Measurements from ENCODE around the gene GRID2.

Gene GRID2

GRCh38 chr4:93127489-93127888 lies 823.7 kb downstream of the GRID2 start:
- DNase-seq = no peak

DNA sequence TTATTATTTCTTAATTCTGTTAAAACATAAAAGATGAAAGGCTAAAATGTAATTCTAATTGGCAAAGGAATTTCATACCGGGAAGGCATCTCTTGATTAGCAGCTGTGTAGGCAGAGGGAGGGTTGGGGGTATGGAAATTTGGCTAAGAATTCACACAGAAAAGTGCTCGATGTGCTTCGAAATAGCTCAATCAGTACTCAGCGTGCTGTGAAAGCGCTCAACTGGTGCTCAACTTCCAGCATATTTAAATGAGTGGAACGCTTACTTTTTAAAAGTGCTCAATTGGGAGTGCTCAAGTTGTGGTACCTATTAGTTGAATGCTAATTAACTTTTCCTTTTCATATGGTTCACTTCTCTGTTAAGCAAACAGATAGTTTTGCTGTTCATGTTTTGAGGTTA lies 828.9 kb downstream of the GRID2 start:
- no peak for DNase-seq

GRCh38 chr4:93139118-93139517 lies 835.4 kb downstream of the GRID2 start:
- no peak for DNase-seq

DNA sequence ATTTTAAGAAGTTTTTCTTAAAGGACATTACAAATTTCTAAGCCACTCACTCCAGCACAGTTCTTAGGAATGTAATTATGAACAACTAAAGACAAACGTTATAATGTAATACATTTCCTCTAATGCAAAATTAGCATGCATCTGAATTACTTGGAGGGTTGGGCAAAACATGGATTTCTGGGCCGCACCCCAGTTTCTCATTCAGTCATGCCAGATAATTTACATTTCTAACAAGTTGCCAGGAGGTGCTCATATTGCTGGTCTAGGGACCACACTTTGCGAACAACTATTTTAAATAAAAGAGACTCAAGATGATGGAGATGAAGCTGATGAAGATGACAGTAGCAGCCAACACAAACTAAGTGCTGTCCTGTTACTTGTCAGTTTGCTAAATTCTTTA lies 840.1 kb downstream of the GRID2 start:
- DNase-seq = no peak

GRCh38 chr4:93144644-93145043 lies 840.9 kb downstream of the GRID2 start:
- DNase-seq = no peak

GRCh38 chr4:93147524-93148212 lies 843.9 kb downstream of the GRID2 start:
- DNase-seq = no peak

- DNase-seq = no peak
Measured at GRCh38 chr4:93152491-93152890, 848.7 kb downstream of the GRID2 start.

DNA sequence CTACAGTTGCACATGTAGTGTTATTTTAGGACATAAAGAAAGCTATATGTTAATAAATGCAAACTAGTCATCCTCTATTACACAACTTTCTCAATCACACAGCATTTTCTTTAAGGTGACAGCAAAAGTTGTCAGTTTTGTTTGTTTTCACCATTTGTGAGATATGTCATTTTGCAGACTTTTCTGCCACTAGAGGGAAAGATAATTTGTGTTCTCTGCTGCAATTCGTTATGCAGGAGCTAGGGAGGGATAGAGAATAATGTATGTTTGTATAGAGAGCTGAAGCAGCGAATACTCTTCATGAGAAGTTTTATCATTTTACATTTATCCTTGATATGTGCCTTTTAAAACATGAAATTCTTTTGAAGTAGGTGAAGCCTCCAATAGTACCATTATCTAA lies 854.2 kb downstream of the GRID2 start:
- no peak for DNase-seq

GRCh38 chr4:93168053-93168452 lies 864.3 kb downstream of the GRID2 start:
- DNase-seq = no peak

- DNase-seq = no peak
Measured at GRCh38 chr4:93169966-93170365, 866.2 kb downstream of the GRID2 start.

- no peak for DNase-seq
Measured at GRCh38 chr4:93174598-93174997, 870.8 kb downstream of the GRID2 start.

- no peak for DNase-seq
Measured at GRCh38 chr4:93178279-93178678, 874.5 kb downstream of the GRID2 start.

GRCh38 chr4:93179044-93179443 lies 875.3 kb downstream of the GRID2 start:
- no peak for DNase-seq

DNA sequence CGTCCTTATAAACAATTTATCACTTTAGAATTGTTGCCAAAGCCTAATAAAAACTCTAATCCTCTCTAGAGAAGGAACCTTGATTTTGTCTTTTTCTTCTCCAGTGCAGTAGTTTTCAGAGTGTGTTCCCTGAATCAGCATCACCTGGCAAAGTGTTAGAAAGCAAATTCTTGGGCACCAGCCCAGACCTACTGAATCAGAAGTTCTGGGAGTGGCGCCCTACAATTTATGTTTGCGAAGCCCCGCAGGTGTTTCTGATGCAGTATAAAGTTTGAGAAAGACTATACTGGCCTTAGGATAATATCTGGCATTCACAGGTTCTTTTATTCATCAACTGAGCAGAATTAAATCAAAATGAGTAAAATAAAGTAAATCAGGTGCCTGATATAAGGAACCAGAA lies 879.0 kb downstream of the GRID2 start:
- DNase-seq = no peak

DNA sequence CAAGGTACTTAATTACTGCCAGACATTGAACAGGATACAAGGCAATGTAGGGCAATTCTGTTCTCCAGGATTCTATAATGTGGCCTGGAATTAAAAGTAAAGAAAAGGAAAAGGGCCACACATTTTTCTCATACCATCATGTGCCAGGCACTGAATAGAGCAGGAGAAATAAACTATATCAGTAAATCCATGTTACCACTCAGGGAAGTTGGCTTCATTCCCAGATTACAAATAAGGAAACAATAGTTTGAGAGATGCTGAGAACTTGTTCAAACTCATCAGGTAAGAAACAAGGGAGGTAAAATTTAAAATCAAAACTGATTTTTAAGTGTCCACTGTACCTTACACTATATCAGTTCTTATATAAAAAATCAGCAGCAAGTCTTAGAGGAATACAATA lies 879.8 kb downstream of the GRID2 start:
- DNase-seq = no peak

DNA sequence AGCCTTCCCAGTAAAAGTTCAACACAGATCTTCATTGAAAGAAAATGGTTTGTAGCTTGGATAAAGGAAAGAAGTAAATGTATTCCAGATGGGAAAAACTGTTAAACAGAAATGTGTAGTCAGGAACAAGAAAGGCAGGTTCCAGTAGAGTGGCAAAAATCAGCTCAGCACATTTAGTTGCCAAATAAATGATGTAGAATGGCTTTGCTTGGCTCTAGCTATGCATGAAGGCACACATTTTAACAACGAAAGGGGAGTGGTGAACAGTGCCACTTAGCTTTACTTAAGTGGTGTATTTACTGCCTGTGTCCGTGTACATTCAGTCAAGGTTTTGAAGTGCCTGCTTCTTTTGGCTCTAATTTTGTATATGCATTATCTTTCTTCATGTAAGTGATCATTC lies 880.3 kb downstream of the GRID2 start:
- no peak for DNase-seq

- no peak for DNase-seq
Measured at GRCh38 chr4:93186846-93187245, 883.1 kb downstream of the GRID2 start.

GRCh38 chr4:93187466-93187865 lies 883.7 kb downstream of the GRID2 start:
- no peak for DNase-seq

- DNase-seq = no peak
Measured at GRCh38 chr4:93187892-93188291, 884.1 kb downstream of the GRID2 start.

- DNase-seq = no peak
Measured at GRCh38 chr4:93199492-93199891, 895.7 kb downstream of the GRID2 start.

- DNase-seq = no peak
Measured at GRCh38 chr4:93201471-93202096, 897.8 kb downstream of the GRID2 start.

DNA sequence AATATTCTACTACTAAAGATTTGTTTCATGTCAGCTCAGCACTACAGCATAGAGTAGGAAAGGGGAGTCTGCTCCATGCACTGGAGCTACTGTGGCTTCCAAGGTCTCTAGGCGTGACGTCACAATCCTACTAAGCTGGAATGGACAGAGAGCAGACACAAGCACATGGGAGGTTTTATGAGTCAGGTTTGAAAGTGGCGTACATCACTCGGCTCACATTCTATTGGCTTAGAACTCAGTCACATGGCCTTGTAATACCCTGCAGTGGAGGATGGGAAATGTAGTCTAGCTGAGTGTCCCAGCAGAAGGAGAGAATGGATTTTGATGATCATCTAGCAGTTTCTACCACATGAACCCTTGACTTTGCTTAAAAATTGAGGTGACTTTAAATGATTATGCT lies 899.9 kb downstream of the GRID2 start:
- no peak for DNase-seq

DNA sequence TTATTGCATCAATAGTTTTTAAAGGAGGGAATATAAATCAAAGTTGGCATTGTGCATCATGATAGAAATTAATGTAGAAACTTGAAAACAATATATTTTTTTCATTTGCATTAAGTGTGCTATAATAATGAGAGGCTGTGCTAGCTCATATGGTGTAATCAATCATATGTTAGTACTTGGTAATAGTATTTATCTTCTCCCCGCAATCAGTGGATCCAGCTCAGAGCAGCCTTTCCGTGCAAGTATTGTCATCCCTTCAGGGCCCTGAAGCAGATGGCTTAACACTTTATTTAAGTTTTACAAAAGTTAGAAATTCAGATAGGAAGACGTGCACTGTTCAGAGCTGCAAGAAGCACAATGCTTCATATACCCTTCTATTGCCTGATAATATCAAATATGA lies 908.5 kb downstream of the GRID2 start:
- DNase-seq = no peak

DNA sequence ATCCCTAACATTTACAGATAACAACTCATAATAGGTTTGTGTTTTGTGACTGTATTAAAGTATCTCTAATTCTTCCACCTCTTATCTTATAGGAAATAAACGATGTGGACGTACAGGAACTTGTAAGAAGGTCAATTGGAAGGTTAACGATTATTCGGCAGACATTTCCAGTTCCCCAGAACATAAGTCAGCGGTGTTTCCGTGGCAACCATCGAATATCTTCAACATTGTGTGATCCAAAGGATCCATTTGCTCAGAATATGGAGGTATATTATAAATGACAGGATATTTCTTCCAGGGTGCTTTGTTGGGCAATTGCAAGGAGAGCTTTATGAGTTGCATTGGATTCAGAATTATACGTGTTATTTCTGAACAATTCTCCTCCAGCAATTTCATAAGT lies 912.9 kb downstream of the GRID2 start:
- no peak for DNase-seq

DNA sequence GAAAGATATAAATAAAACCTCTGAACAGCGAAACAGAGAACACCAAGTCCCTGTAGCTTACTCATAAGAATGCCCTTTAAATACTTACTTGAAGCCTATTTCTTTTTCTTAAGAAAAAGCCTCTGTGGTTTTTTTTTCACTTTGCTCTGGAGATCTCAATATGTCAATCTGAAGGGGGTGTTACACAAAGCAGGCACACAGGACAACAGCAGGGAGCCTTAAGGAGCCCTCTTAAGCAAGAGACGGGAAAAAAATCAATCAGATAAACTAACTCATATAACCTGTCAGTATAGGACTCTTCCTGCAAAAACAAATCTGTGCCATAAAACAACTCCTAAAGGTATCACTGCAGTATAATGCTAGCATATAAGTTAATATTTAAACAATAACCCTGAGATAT lies 913.7 kb downstream of the GRID2 start:
- no peak for DNase-seq

Data from CD4-positive, alpha-beta T cell treated with Interleukin-4 for 1 hour (primary cell).